ENCODE data around the gene NXF3.

DNA sequence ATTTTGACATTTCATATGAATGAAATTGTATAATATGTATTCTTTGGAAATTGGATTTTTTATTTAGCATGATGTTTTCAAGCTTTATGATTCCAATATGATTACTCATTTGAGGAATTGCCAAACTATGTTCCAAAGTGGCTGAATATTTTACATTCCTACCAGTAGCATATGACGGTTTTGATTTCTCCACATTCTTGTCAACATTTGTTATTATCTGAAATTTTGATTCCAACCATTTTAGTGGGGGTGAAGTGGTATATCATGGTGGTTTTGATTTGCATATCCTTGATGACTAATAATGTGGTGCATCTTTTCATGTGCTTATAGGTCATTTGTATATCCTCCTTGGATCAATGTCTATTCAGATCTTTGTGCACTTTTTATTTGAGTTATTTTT lies 26.3 kb downstream of the NXF3 start:
- TF ChIP-seq, protein P1, sequence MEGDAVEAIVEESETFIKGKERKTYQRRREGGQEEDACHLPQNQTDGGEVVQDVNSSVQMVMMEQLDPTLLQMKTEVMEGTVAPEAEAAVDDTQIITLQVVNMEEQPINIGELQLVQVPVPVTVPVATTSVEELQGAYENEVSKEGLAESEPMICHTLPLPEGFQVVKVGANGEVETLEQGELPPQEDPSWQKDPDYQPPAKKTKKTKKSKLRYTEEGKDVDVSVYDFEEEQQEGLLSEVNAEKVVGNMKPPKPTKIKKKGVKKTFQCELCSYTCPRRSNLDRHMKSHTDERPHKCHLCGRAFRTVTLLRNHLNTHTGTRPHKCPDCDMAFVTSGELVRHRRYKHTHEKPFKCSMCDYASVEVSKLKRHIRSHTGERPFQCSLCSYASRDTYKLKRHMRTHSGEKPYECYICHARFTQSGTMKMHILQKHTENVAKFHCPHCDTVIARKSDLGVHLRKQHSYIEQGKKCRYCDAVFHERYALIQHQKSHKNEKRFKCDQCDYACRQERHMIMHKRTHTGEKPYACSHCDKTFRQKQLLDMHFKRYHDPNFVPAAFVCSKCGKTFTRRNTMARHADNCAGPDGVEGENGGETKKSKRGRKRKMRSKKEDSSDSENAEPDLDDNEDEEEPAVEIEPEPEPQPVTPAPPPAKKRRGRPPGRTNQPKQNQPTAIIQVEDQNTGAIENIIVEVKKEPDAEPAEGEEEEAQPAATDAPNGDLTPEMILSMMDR (IDR thresholded peaks at IDR 0.05): no peak
- no peak for TF ChIP-seq POLR2A (IDR thresholded peaks at IDR 0.05)

All from esophagus squamous epithelium (tissue), 4 donors.